ENCODE measurements around the gene USE1.

DNA sequence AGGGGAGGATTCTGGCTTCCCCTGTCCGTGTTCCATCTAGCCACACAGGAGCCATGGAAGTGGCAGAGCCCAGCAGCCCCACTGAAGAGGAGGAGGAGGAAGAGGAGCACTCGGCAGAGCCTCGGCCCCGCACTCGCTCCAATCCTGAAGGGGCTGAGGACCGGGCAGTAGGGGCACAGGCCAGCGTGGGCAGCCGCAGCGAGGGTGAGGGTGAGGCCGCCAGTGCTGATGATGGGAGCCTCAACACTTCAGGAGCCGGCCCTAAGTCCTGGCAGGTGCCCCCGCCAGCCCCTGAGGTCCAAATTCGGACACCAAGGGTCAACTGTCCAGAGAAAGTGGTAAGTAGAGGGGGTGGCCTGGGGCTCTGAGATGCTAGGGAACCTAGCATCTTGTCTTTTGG is 53.6 kb downstream of the USE1 start:
- TF ChIP-seq, protein P1, sequence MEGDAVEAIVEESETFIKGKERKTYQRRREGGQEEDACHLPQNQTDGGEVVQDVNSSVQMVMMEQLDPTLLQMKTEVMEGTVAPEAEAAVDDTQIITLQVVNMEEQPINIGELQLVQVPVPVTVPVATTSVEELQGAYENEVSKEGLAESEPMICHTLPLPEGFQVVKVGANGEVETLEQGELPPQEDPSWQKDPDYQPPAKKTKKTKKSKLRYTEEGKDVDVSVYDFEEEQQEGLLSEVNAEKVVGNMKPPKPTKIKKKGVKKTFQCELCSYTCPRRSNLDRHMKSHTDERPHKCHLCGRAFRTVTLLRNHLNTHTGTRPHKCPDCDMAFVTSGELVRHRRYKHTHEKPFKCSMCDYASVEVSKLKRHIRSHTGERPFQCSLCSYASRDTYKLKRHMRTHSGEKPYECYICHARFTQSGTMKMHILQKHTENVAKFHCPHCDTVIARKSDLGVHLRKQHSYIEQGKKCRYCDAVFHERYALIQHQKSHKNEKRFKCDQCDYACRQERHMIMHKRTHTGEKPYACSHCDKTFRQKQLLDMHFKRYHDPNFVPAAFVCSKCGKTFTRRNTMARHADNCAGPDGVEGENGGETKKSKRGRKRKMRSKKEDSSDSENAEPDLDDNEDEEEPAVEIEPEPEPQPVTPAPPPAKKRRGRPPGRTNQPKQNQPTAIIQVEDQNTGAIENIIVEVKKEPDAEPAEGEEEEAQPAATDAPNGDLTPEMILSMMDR (IDR thresholded peaks at IDR 0.05 in 2 of 3, conservative IDR thresholded peaks at IDR 0.05 in 1 of 3; ENCODE audit: borderline replicate concordance in 1 of 3, insufficient read depth in 1 of 3, low read depth in 2 of 3, low read length in 2 of 3), result no peak
- TF ChIP-seq CBX3 (IDR thresholded peaks at IDR 0.05; ENCODE audit: low read depth) (no peak), POLR2A (IDR thresholded peaks at IDR 0.05; ENCODE audit: borderline replicate concordance, extremely low read depth, insufficient read depth, insufficient read length) (no peak), ZNF274 (IDR thresholded peaks at IDR 0.05; ENCODE audit: low read depth, low read length) (no peak), POLR2AphosphoS5 (IDR thresholded peaks at IDR 0.05; ENCODE audit: low read depth, low read length) (no peak), EZH2 (IDR thresholded peaks at IDR 0.05) (no peak), ZFX (IDR thresholded peaks at IDR 0.05) (no peak), SP1 (IDR thresholded peaks at IDR 0.05; ENCODE audit: low read depth) (no peak), EZH2phosphoT487 (IDR thresholded peaks at IDR 0.05; ENCODE audit: borderline replicate concordance) (no peak), JUND (IDR thresholded peaks at IDR 0.05) (no peak)
- TF ChIP-seq, protein P2, sequence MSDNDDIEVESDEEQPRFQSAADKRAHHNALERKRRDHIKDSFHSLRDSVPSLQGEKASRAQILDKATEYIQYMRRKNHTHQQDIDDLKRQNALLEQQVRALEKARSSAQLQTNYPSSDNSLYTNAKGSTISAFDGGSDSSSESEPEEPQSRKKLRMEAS (IDR thresholded peaks at IDR 0.05), result no peak
- TF ChIP-seq, protein P3, sequence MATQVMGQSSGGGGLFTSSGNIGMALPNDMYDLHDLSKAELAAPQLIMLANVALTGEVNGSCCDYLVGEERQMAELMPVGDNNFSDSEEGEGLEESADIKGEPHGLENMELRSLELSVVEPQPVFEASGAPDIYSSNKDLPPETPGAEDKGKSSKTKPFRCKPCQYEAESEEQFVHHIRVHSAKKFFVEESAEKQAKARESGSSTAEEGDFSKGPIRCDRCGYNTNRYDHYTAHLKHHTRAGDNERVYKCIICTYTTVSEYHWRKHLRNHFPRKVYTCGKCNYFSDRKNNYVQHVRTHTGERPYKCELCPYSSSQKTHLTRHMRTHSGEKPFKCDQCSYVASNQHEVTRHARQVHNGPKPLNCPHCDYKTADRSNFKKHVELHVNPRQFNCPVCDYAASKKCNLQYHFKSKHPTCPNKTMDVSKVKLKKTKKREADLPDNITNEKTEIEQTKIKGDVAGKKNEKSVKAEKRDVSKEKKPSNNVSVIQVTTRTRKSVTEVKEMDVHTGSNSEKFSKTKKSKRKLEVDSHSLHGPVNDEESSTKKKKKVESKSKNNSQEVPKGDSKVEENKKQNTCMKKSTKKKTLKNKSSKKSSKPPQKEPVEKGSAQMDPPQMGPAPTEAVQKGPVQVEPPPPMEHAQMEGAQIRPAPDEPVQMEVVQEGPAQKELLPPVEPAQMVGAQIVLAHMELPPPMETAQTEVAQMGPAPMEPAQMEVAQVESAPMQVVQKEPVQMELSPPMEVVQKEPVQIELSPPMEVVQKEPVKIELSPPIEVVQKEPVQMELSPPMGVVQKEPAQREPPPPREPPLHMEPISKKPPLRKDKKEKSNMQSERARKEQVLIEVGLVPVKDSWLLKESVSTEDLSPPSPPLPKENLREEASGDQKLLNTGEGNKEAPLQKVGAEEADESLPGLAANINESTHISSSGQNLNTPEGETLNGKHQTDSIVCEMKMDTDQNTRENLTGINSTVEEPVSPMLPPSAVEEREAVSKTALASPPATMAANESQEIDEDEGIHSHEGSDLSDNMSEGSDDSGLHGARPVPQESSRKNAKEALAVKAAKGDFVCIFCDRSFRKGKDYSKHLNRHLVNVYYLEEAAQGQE (IDR thresholded peaks at IDR 0.05; ENCODE audit: low read depth), result no peak
- TF ChIP-seq, protein P4, sequence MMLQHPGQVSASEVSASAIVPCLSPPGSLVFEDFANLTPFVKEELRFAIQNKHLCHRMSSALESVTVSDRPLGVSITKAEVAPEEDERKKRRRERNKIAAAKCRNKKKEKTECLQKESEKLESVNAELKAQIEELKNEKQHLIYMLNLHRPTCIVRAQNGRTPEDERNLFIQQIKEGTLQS (IDR thresholded peaks at IDR 0.05), result no peak

Measured in HCT116 (cell line).